Keratinocyte (primary cell): ENCODE measurements around the gene CBX2.

Experiments
- CTCF ChIP-seq, 3 experiments: IDR thresholded peaks in 1 of 3; conservative IDR thresholded peaks in 1 of 3; optimal IDR thresholded peaks in 1 of 3; 2 replicates in 2 of 3; 3 replicates in 1 of 3; pipeline versions ENCODE3 to v1.5.1; 2011; ENCODE audit warnings: low read length in 3 of 3, mild to moderate bottlenecking in 3 of 3, moderate library complexity in 2 of 3, control low read depth in 1 of 3, inconsistent platforms in 1 of 3; ENCODE audit not compliant: insufficient read depth in 2 of 3; ENCODE audit errors: extremely low read depth in 1 of 3
- EZH2 ChIP-seq: IDR thresholded peaks from one replicate; pipeline ENCODE4 v1.6.1; 2012; ENCODE audit warnings: inconsistent platforms, mild to moderate bottlenecking, low read length, moderate library complexity

- TF ChIP-seq EZH2 (no peak), CTCF (optimal IDR thresholded peaks at IDR 0.05 in 1 of 3, IDR thresholded peaks at IDR 0.05 in 1 of 3, conservative IDR thresholded peaks at IDR 0.05 in 1 of 3; ENCODE audit: extremely low read depth in 1 of 3, insufficient read depth in 2 of 3, low read length in 3 of 3) (no peak)
Observed at GRCh38 chr17:79781012-79781650, 3.2 kb downstream of the CBX2 start.
